CD4-positive, alpha-beta memory T cell (primary cell): Measurements from ENCODE around the gene ZSWIM2. TPM values are rescaled to one million over a fixed set of nuclear protein-coding genes. Genes with fewer than 3 reads are reported as not detected.
"Not testable (repeated sequence)": the region's sequence is repeated elsewhere in the genome, so short reads cannot be mapped to it uniquely, and the experiment has no call there.

Experiments
- CTCF ChIA-PET: fragments of 350-600 bp; sonication (Branson Sonifier 250); formaldehyde crosslinking; loops from one replicate; lab custom pipeline; 2021; ENCODE audit warnings: inconsistent platforms; ENCODE audit not compliant: partially characterized antibody; lab: Charles Lee
- POLR2A ChIA-PET: fragments of 350-600 bp; sonication (Branson Sonifier 250); formaldehyde crosslinking; loops from one replicate; lab custom pipeline; 2021; ENCODE audit not compliant: partially characterized antibody; lab: Charles Lee
- DNase-seq, 5 donors: peaks; one replicate each; pipeline versions ENCODE4 v3.0.0 to v3.0.0-alpha.2; 2020 to 2022; ENCODE audit warnings: mixed read lengths in 1 of 5
- H3K27ac ChIP-seq: one replicate; pipeline ENCODE4 v1.7.0; 2013; ENCODE audit warnings: low read depth, low read length
- H3K27me3 ChIP-seq: 2 replicates; pipeline ENCODE4 v1.7.0; 2013; ENCODE audit warnings: mild to moderate bottlenecking, low read length, moderate library complexity; ENCODE audit not compliant: insufficient read depth
- H3K36me3 ChIP-seq: 2 replicates; pipeline ENCODE4 v1.7.0; 2013; ENCODE audit warnings: mild to moderate bottlenecking, low read length, moderate library complexity; ENCODE audit not compliant: insufficient read depth
- H3K4me1 ChIP-seq: 2 replicates; pipeline ENCODE4 v1.7.0; 2013; ENCODE audit warnings: mild to moderate bottlenecking, low read length, moderate library complexity; ENCODE audit not compliant: insufficient read depth
- H3K4me3 ChIP-seq, 2 donors: one replicate each; pipeline ENCODE4 v1.7.0; 2013; ENCODE audit warnings: low read length in 2 of 2, mild to moderate bottlenecking in 1 of 2
- H3K9me3 ChIP-seq, 2 donors: one replicate each; pipeline ENCODE4 v1.7.0; 2013; ENCODE audit warnings: low read length in 2 of 2, control low read depth in 1 of 2; ENCODE audit not compliant: control insufficient read depth in 1 of 2
- H3K27ac Mint-ChIP-seq, 7 donors: one replicate each; pipeline ENCODE4 v1.8.0; 2020 to 2021; ENCODE audit warnings: mixed read lengths in 7 of 7, mild to moderate bottlenecking in 6 of 7, inconsistent platforms in 3 of 7, moderate library complexity in 3 of 7
- H3K27me3 Mint-ChIP-seq, 2 donors: one replicate each; pipeline ENCODE4 v1.8.0; 2020 to 2021; ENCODE audit warnings: mixed read lengths in 2 of 2
- H3K36me3 Mint-ChIP-seq, 2 donors: one replicate each; pipeline ENCODE4 v1.8.0; 2020 to 2021; ENCODE audit warnings: mixed read lengths in 2 of 2, inconsistent platforms in 1 of 2, mild to moderate bottlenecking in 1 of 2
- H3K4me1 Mint-ChIP-seq, 4 donors: one replicate each; pipeline ENCODE4 v1.8.0; 2020 to 2021; ENCODE audit warnings: mixed read lengths in 4 of 4, mild to moderate bottlenecking in 1 of 4
- H3K4me3 Mint-ChIP-seq, 8 donors: one replicate each; pipeline ENCODE4 v1.8.0; 2020 to 2021; ENCODE audit warnings: mixed read lengths in 8 of 8, mild to moderate bottlenecking in 7 of 8, moderate library complexity in 6 of 8, inconsistent platforms in 3 of 8
- H3K9me3 Mint-ChIP-seq, 8 donors: one replicate each; pipeline ENCODE4 v1.8.0; 2020 to 2021; ENCODE audit warnings: mixed read lengths in 8 of 8, mild to moderate bottlenecking in 5 of 8, inconsistent platforms in 3 of 8, moderate library complexity in 1 of 8
- intact Hi-C: fragments of 100-400 bp; cut with micrococcal nuclease; formaldehyde crosslinking; loops from one replicate; pipeline ENCODE4 v1.15.1; 2023
- polyA plus RNA-seq, 2 donors: library from polyadenylated mRNA; unstranded; fragments of 300-500 nt; fragmentation: Illumina TruSeq; gene quantifications; one replicate each; pipeline ENCODE4 v1.2.3, GENCODE V29; 2021
- total RNA-seq, 2 experiments: library from RNA; stranded (reverse); gene quantifications; one replicate each; pipeline ENCODE4 v1.2.3, GENCODE V29; 2021

The ZSWIM2 gene
- total and polyA plus RNA-seq, 4 experiments from 2014 or later = not detected

DNA sequence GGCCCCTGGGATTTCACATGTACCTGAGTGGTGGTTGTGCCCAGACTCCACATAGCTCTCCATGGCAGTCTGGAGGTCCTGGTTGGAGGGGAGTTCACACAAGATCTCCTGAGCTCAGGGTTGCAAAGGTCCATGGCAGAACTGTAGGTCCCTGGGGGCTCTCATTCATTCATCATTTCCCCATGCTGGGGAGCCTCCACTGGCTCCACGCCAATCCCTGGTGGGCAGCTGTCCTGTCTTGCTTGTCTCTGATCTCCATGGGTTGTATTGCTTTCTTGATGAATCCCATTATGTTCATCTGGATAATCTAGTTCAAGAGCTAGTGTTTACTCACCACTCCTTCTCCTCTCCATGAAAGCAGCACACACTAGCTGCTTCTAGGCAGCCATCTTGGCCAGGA is 42.4 kb downstream of the ZSWIM2 start:
- POLR2A ChIA-PET = no interaction called here
- H3K4me3 Mint-ChIP-seq = no peak overlapping the region

DNA sequence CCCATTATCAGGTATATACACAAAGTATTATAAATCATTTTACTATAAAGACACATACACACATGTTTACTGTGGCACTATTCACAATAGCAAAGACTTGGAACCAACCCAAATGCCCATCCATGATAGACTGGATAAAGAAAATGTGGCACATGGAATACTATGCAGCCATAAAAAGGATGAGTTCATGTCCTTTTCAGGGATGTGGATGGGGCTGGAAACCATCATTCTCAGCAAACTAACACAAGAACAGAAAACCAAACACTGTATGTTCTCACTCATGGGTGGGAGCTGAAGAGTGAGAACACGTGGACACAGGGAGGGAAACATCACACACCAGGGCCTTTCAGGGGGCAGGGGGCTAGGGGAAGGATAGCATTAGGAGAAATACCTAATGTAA is 50.4 kb downstream of the ZSWIM2 start:
- H3K27ac Mint-ChIP-seq, H3K36me3 ChIP-seq, H3K4me1 Mint-ChIP-seq, H3K4me3 ChIP-seq, H3K4me3 Mint-ChIP-seq, POLR2A ChIA-PET, H3K36me3 Mint-ChIP-seq, H3K27me3 Mint-ChIP-seq, H3K27ac ChIP-seq, H3K9me3 ChIP-seq, H3K4me1 ChIP-seq, intact Hi-C loops, CTCF ChIA-PET, H3K9me3 Mint-ChIP-seq, H3K27me3 ChIP-seq, DNase-seq: not testable (repeated sequence)

More for the DNA sequence above, 42.4 kb downstream of the ZSWIM2 start:
- peaks cover 0 to 14% (median 3%) of the 10 kb centered on the region in 8 donors for H3K9me3 Mint-ChIP-seq
- H3K9me3 ChIP-seq = no peaks in the 10 kb centered on the region
- H3K4me1 Mint-ChIP-seq = no peaks in the 10 kb centered on the region
- no peaks in the 10 kb centered on the region for H3K36me3 ChIP-seq
- no peak overlapping the region for H3K27ac ChIP-seq
- H3K27me3 Mint-ChIP-seq = no peaks in the 10 kb centered on the region
- no peak for DNase-seq
- no peaks in the 10 kb centered on the region for H3K27me3 ChIP-seq
- H3K27ac Mint-ChIP-seq = peak overlapping the region in 1 of 7 donors; percentile 17
- no peaks in the 10 kb centered on the region for H3K36me3 Mint-ChIP-seq
- no peak overlapping the region for H3K4me3 ChIP-seq
- H3K4me1 ChIP-seq = no peaks in the 10 kb centered on the region
- intact Hi-C loops = no loop called here
- CTCF ChIA-PET = no interaction called here

DNA sequence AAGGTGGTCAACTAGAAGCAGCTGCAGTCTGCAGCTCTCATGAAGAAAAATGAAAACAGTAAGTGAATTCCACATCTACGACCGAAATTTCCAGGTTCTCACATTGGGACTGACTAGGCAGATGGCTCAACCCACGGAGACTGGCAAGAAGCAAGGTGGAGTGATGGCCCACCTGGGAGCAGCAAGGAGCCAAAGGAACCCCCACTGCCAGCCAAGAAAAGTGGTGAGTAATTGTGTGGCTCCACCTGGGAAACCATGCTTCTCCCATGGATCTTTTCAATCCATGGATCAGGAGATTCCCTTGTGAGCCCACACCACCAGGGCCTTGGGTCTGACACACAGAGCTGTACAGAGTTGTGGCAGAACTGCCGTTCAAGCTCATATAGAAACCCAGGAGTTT is 64.0 kb downstream of the ZSWIM2 start:
- H3K27me3 ChIP-seq = no peaks in the 10 kb centered on the region
- intact Hi-C loops = no loop called here
- peaks cover 0 to 6% of the 10 kb centered on the region in 2 donors for H3K9me3 ChIP-seq
- H3K4me3 ChIP-seq = no peak overlapping the region
- Mint-ChIP-seq H3K4me1 (no peaks in the 10 kb centered on the region), H3K27ac (no peak overlapping the region), H3K9me3 (peaks cover 6 to 36% (median 22%) of the 10 kb centered on the region in 8 donors), H3K27me3 (peaks cover 0 to 1% of the 10 kb centered on the region in 2 donors), H3K36me3 (no peaks in the 10 kb centered on the region), H3K4me3 (no peak overlapping the region)
- H3K4me1 ChIP-seq = no peaks in the 10 kb centered on the region
- ChIA-PET POLR2A (no interaction called here), CTCF (no interaction called here)
- no peak overlapping the region for H3K27ac ChIP-seq
- DNase-seq = no peak
- H3K36me3 ChIP-seq = no peaks in the 10 kb centered on the region

DNA sequence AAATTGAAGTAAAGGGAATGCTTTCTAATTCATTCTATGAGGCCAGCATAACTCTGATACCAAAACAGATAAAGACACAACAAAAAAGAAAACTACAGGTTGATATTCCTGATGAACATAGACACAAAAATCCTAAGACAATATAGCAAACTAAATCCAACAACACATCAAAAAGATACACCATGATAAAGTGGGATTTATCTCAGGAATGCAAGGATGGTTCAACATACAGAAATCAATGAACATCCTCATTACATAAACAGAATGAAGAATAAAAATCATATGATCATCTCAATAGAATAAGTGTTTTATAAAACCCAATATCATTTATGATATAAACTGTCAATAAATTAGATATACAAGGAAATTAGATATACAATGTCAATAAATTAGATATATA is 65.7 kb downstream of the ZSWIM2 start:
- peaks cover 0 to 1% of the 10 kb centered on the region in 2 donors for H3K27me3 Mint-ChIP-seq
- DNase-seq = no peak
- H3K27ac Mint-ChIP-seq = no peak overlapping the region

DNA sequence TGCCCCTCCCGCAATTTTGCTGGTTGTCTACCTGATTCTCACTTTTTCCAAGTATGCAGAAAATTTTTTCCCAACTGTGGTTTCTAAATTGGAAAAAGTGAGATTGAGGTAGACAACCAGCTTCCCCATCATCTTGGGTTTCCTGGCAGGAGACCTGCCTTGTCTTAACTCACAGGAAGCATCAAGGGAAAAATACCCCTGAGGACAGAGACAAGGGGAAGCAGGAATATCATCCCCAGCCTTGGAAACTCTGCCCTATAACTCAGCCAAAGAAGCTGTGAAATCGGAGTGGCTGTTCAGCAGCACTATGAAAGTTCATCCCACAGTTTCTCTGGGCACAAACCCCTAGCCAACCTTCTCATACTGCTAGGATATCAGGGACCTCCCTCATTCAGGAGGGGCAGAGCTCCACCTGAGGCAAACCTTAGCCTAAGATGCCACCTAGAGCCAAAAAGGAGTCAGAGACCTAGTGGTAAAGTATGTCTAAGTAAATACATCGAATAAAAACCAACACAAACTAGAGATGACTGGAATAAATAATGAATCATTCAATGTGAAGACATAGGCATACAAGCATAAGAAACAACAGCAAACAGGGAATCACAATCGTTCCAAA is 68.2 kb downstream of the ZSWIM2 start:
- POLR2A ChIA-PET = no interaction called here
- Histone ChIP-seq H3K27ac (no peak overlapping the region), H3K4me3 (no peak overlapping the region), H3K4me1 (no peaks in the 10 kb centered on the region), H3K9me3 (peaks cover 0 to 6% of the 10 kb centered on the region in 2 donors), H3K27me3 (no peaks in the 10 kb centered on the region), H3K36me3 (no peaks in the 10 kb centered on the region)
- H3K9me3 Mint-ChIP-seq = peaks cover 0 to 26% (median 17%) of the 10 kb centered on the region in 8 donors
- no peak overlapping the region for H3K27ac Mint-ChIP-seq
- intact Hi-C loops = no loop called here
- CTCF ChIA-PET = no interaction called here
- H3K27me3 Mint-ChIP-seq = no peaks in the 10 kb centered on the region
- no peaks in the 10 kb centered on the region for H3K4me1 Mint-ChIP-seq
- DNase-seq = no peak
- H3K4me3 Mint-ChIP-seq = no peak overlapping the region
- no peaks in the 10 kb centered on the region for H3K36me3 Mint-ChIP-seq

More for the DNA sequence above, 65.7 kb downstream of the ZSWIM2 start:
- no peaks in the 10 kb centered on the region for H3K36me3 ChIP-seq
- no peaks in the 10 kb centered on the region for H3K4me1 ChIP-seq
- Mint-ChIP-seq H3K4me1 (no peaks in the 10 kb centered on the region), H3K4me3 (no peak overlapping the region), H3K9me3 (peaks cover 3 to 29% (median 18%) of the 10 kb centered on the region in 8 donors), H3K36me3 (no peaks in the 10 kb centered on the region)
- POLR2A ChIA-PET = no interaction called here
- no peaks in the 10 kb centered on the region for H3K27me3 ChIP-seq
- peaks cover 0 to 6% of the 10 kb centered on the region in 2 donors for H3K9me3 ChIP-seq
- H3K4me3 ChIP-seq = no peak overlapping the region
- intact Hi-C loops = no loop called here
- CTCF ChIA-PET = no interaction called here
- H3K27ac ChIP-seq = no peak overlapping the region

Other genes with a start within 250 kb of the ZSWIM2 start
- gene FAM171B, start 155.1 kb downstream of the ZSWIM2 start, total RNA-seq = under 1 TPM; 0.14 to 0.15 TPM
- under 1 TPM in 1 of 2 donors, not detected in 1; 0.02 TPM for gene FAM171B, start 155.1 kb downstream of the ZSWIM2 start, polyA plus RNA-seq